ENCODE results near the gene RPL7A. TPM values are rescaled to one million over a fixed set of nuclear protein-coding genes. Genes with fewer than 3 reads are reported as not detected.
A peak's percentile ranks its signal among the peaks of the same experiment; 100 is the strongest.
"Not testable (repeated sequence)": the region's sequence is repeated elsewhere in the genome, so short reads cannot be mapped to it uniquely, and the experiment has no call there.

RPL7A gene
- total RNA-seq = 1,000 to 10,000 TPM; 1,813 to 2,244 (median 1,961) TPM

DNA sequence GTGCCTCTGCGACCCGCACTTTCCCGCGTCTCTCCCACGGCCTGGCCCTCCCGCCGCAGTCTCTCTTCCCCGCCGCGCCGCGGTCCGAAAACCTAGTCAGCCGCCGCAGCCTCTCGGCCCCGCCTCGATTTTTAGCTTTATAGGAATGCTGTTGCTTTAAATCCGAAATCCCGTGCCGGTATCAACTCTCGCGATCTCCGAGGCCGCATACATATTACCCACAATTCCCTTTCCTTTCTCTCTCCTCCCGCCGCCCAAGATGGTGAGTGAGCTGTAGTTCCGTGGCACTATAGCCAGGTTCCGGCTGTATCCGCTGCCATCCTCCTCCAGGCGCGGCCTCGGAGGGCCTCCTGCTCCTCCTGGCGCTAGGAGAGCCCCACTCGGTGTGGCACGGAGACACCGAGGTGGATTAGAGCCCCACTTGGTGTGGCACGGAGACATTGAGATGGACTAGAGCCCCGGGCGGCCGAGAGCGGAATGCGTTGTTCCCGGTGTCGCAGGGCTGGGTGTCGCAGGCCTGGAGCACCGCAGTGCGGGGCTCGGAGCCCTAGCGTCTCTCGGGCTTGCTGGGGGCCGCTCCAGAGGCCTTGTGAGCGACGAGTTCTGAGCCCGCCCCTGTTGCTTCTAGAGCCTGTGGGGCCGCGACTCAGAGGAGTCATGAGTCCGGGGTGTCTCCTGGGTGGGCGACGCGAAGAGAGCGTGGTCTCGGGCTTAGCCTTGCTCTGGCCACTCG is at the start of gene RPL7A, which contains the start of gene MED22:
TSS of gene RPL7A (plus strand) at position 234 of the 733 bp plus-strand sequence. CDS start at position 260, 26 bp downstream.
TSS of gene MED22 (minus strand) at position 147 of the 733 bp plus-strand sequence. CDS start 1,469 bp downstream, outside the sequence.
- peak; percentile 95 for DNase-seq (ENCODE audit: low spot score)
- no peak for TF ChIP-seq CTCF (IDR thresholded peaks at IDR 0.05)
- ATAC-seq (ENCODE audit: low FRiP score) = peak; percentile 69

GRCh38 chr9:133299996-133300395 is 48.0 kb upstream of the RPL7A start:
- not testable (repeated sequence) for ATAC-seq (ENCODE audit: low FRiP score); DNase-seq (ENCODE audit: low spot score)

GRCh38 chr9:133301253-133302230 is 46.5 kb upstream of the RPL7A start:
- no peak for ATAC-seq (ENCODE audit: low FRiP score)
- TF ChIP-seq CTCF (IDR thresholded peaks at IDR 0.05) = no peak

GRCh38 chr9:133303266-133304157 is 44.5 kb upstream of the RPL7A start:
- ATAC-seq (ENCODE audit: low FRiP score) = no peak
- no peak for TF ChIP-seq CTCF (IDR thresholded peaks at IDR 0.05)

More at GRCh38 chr9:133301253-133302230, 46.5 kb upstream of the RPL7A start:
- no peak for DNase-seq (ENCODE audit: low spot score)

DNA sequence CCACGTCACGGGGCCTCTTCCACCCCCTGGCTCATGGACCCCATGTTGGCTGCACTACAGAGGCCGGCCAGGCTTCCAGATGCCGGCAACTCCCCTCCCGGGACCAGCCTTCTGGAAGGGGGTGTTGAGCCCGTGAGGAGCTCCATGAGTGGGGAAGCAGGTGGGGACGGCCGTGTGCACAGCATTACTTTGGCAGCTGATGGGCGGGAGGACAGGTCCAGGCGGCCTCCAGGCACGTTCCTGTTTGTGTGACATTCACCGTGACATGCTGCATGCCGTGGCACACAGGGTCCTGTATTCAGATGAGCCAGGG is 43.9 kb upstream of the RPL7A start:
- no peak for DNase-seq (ENCODE audit: low spot score)

More at GRCh38 chr9:133303266-133304157, 44.5 kb upstream of the RPL7A start:
- DNase-seq (ENCODE audit: low spot score) = no peak

More for the DNA sequence above, 43.9 kb upstream of the RPL7A start:
- no peak for TF ChIP-seq CTCF (IDR thresholded peaks at IDR 0.05)
- no peak for ATAC-seq (ENCODE audit: low FRiP score)
